Left ventricle myocardium inferior (tissue), 1 donor: ENCODE results near the gene POLR3E. TPM values are rescaled to one million over a fixed set of nuclear protein-coding genes. Genes with fewer than 3 reads are reported as not detected.
"Not testable (repeated sequence)": the region's sequence is repeated elsewhere in the genome, so short reads cannot be mapped to it uniquely, and the experiment has no call there.

ENCODE experiments used
- DNase-seq: peaks from one replicate; pipeline ENCODE4 v3.0.0-alpha.2; 2020
- H3K27ac ChIP-seq: fragments of 200-600 bp; replicated peaks from 2 replicates; pipeline ENCODE4 v1.8.0; 2021
- H3K27me3 ChIP-seq: fragments of 200-600 bp; 2 replicates; pipeline ENCODE4 v1.8.0; 2021; ENCODE audit warnings: low read depth
- H3K36me3 ChIP-seq: fragments of 200-600 bp; 2 replicates; pipeline ENCODE4 v1.8.0; 2021
- H3K4me1 ChIP-seq: fragments of 200-600 bp; 2 replicates; pipeline ENCODE4 v1.8.0; 2021
- H3K4me3 ChIP-seq: fragments of 200-600 bp; 2 replicates; pipeline ENCODE4 v1.8.0; 2021; ENCODE audit warnings: mild to moderate bottlenecking, moderate library complexity
- H3K9me3 ChIP-seq: fragments of 200-600 bp; replicated peaks from 2 replicates; pipeline ENCODE4 v1.8.0; 2021
- CTCF ChIP-seq: fragments of 200-600 bp; IDR thresholded peaks from 2 replicates; pipeline ENCODE4 v1.8.0; 2021; ENCODE audit warnings: antibody characterized with exemption, mild to moderate bottlenecking, borderline replicate concordance
- intact Hi-C: fragments of 100-400 bp; cut with micrococcal nuclease; formaldehyde crosslinking; loops from one replicate; pipeline ENCODE4 v1.11.0; 2022
- total RNA-seq: library from RNA; stranded (reverse); fragmentation: NEBNext Ultra II Directional; extraction: Animal tissue kit (Norgen Biotek cat#: 25700); gene quantifications from one replicate; pipeline ENCODE4 v1.2.1, GENCODE V29; 2021
- donor health status: DM: no; HTN: yes; CAD: no; lungs with severe emphysema.

POLR3E gene
- total RNA-seq, 1 donor from 2014 or later, result 38.4 TPM

DNA sequence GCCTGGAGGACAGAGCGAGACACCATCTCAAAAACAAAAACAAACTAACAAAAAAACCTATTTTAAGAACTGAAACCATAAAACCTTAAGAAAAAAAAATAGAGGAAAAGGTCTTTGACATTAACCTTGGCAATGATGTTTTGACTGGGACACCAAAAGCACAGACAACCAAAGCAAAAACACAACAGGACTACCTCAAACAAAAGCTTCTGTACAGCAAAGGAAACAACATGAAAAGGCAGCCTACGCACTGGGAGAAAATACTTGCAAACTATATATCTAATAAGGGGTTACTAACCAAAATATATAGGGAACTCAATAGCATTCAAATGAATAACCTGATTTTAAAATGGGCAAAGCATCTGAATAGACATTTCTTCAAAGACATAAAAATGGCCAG lies 44.9 kb downstream of the POLR3E start:
- no peak overlapping the region for H3K4me3 ChIP-seq
- peaks cover 16% of the 10 kb centered on the region for H3K36me3 ChIP-seq
- no peak overlapping the region for H3K27ac ChIP-seq
- no peaks in the 10 kb centered on the region for H3K27me3 ChIP-seq
- TF ChIP-seq CTCF, result no peak
- H3K4me1 ChIP-seq, result peaks cover 7% of the 10 kb centered on the region
- DNase-seq, result no peak
- peaks cover 27% of the 10 kb centered on the region for H3K9me3 ChIP-seq
- intact Hi-C loops, result no loop called here

DNA sequence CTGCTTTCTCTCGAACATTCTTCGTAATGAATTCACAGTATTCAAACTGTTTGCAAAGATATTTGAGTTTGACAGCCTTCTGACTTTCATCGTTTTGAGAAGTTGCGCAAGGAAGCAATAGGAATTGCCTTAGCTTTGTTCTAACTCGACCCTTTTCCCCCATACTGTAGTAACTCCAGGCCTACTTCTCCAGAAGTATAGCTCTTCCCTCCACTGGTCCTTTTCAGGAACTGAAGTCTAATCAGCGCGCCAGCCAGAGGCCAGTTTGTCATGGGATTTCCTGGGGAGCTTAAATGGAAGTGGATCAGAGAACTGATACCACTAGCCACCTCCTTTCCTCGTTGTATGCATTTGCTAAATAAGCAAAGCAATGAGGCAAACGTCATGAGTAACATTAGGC lies 49.3 kb downstream of the POLR3E start:
- no peak for TF ChIP-seq CTCF
- Histone ChIP-seq H3K36me3 (peaks cover 40% of the 10 kb centered on the region), H3K9me3 (peaks cover 3% of the 10 kb centered on the region), H3K4me1 (peaks cover 11% of the 10 kb centered on the region), H3K27me3 (no peaks in the 10 kb centered on the region), H3K27ac (peak overlapping the region; percentile 42), H3K4me3 (no peak overlapping the region)
- intact Hi-C loops, result no loop called here
- DNase-seq, result no peak

- no peaks in the 10 kb centered on the region for H3K27me3 ChIP-seq
- no peak overlapping the region for H3K4me3 ChIP-seq
- no peak for TF ChIP-seq CTCF
- peak overlapping the region; percentile 42 for H3K27ac ChIP-seq
- peaks cover 40% of the 10 kb centered on the region for H3K36me3 ChIP-seq
- DNase-seq, result peak; percentile 34
- no peaks in the 10 kb centered on the region for H3K9me3 ChIP-seq
- intact Hi-C loops, result no loop called here
- peaks cover 11% of the 10 kb centered on the region for H3K4me1 ChIP-seq
These were observed 50.1 kb downstream of the POLR3E start for GRCh38 chr16:22347100-22347820.

- DNase-seq, result no peak
- no peaks in the 10 kb centered on the region for H3K27me3 ChIP-seq
- no peaks in the 10 kb centered on the region for H3K9me3 ChIP-seq
- no peak overlapping the region for H3K27ac ChIP-seq
- no peak overlapping the region for H3K4me3 ChIP-seq
- no peak for TF ChIP-seq CTCF
- peaks cover 17% of the 10 kb centered on the region for H3K4me1 ChIP-seq
- peaks cover 36% of the 10 kb centered on the region for H3K36me3 ChIP-seq
- intact Hi-C loops, result no loop called here
These were observed 51.1 kb downstream of the POLR3E start for GRCh38 chr16:22348291-22348690.

DNA sequence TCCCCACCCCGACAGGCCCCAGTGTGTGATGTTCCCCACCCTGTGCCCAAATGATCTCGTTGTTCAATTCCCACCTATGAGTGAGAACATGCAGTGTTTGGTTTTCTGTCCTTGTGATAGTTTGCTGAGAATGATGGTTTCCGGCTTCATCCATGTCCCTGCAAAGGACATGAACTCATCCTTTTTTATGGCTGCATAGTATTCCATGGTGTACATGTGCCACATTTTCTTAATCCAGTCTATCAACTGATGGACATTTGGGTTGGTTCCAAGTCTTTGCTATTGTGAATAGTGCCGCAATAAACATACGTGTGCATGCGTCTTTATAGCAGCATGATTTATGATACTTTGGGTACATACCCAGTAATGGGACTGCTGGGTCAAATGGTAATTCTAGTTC lies 53.8 kb downstream of the POLR3E start:
- H3K9me3 ChIP-seq, intact Hi-C loops, H3K27ac ChIP-seq, H3K27me3 ChIP-seq, DNase-seq, H3K4me3 ChIP-seq: not testable (repeated sequence)
- Histone ChIP-seq H3K36me3 (peaks cover 36% of the 10 kb centered on the region), H3K4me1 (peaks cover 28% of the 10 kb centered on the region)

DNA sequence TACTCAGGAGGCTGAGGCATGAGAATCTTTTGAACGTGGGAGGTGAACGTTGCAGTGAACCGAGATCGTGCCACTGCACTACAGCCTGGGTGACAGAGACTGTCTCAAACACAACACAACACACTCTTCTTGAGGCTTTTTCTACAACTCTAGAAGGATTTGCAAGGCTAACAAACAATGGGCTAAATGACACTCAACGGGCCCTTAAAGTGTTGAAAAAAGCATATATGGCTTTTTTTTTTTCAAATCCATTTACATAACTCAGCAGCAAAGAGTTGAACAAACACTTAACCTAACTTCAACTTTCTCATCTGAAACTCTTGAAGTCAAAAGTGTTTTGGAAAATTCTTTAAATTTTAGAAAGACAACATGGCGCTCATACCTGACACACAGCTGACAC lies 54.9 kb downstream of the POLR3E start:
- Histone ChIP-seq H3K36me3 (peaks cover 26% of the 10 kb centered on the region), H3K9me3 (no peaks in the 10 kb centered on the region), H3K27ac (no peak overlapping the region), H3K4me3 (no peak overlapping the region), H3K27me3 (no peaks in the 10 kb centered on the region), H3K4me1 (peaks cover 20% of the 10 kb centered on the region)
- no peak for TF ChIP-seq CTCF
- DNase-seq, result no peak
- intact Hi-C loops, result no loop called here
